ENCODE data around the gene ZDHHC9.

GRCh38 chrX:129786210-129786651 is 57.5 kb downstream of the ZDHHC9 start:
- TF ChIP-seq CTCF (IDR thresholded peaks at IDR 0.05) (no peak), POLR2A (IDR thresholded peaks at IDR 0.05) (no peak)

Measured in Peyer's patch (tissue), 4 donors.